GOT3 (cell line): Measurements from ENCODE around the gene FBXO44.

Experiments used
- DNase-seq: peaks from one replicate; lab custom pipeline; 2025; ENCODE audit warnings: mixed read lengths; lab: John Stamatoyannopoulos, UW

Gene FBXO44

GRCh38 chr1:11690397-11691301 is 36.0 kb downstream of the FBXO44 start:
- DNase-seq, result no peak

GRCh38 chr1:11691302-11691914 is 36.7 kb downstream of the FBXO44 start, which contains the start of gene DRAXIN:
Gene DRAXIN (plus strand): TSS chr1:11691710. CDS start chr1:11706259, 14,549 bp downstream.
- no peak for DNase-seq

DNA sequence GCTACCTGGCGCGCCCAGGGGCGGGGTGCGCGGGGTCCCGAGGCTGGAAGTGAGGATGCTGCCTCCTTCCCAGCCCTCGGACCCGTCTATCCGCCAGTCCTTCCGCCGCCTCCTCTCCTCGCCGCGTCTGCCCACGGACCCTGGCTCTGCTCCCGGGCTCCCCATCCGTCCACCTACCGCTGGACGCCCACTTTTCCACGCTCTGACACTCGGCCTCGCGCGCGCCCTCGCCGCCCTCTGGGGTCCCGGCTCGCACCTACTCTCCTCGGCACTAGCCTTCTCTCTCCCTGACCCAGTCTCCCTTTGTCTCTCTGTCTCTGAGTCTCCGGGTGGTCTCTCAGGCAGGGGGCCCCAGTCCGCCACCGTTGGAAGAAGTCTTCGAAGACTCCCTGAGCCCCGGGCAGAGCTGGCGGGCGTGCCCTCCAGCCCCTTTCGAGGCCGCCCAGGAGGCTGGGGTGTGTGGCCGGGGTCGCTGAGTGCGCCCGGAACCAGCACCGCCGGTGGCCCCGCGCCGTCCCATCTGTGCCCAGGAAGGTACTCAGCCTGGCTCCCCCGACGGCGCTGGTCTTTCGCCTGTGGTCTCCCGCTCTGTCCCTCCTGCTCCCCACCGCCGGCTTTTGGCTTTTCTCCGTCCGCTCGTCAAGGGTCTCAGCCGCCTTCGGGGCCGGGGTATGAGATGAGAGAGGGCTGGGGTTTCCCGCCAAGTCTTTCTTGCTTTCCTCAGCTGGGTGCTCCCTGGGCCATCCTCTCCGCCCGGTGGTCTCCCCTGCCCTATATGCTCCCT is 37.4 kb downstream of the FBXO44 start:
- DNase-seq, result no peak

GRCh38 chr1:11693024-11693590 is 38.4 kb downstream of the FBXO44 start:
- peak; percentile 29 for DNase-seq

DNA sequence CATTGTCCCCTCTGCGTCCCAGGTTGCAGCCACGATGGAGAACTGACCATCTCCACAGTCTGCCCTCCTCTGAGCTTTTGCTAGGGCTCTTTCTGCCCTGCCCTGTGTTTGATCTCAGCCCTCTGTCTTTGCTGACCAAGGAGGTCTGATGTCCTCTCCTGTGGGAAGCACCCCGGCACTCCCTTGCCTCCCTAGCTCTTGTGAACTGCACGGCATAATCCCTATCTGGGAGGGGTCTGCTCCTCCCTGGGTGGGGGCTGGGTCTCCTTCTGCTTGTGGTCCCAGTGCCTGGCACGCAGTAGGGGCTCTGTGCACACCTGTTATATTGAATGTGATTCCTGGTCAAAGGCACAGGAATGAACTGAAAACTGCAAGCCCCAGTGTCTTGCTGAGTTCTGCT is 39.2 kb downstream of the FBXO44 start:
- DNase-seq, result no peak

GRCh38 chr1:11695861-11696260 is 41.2 kb downstream of the FBXO44 start:
- no peak for DNase-seq

DNA sequence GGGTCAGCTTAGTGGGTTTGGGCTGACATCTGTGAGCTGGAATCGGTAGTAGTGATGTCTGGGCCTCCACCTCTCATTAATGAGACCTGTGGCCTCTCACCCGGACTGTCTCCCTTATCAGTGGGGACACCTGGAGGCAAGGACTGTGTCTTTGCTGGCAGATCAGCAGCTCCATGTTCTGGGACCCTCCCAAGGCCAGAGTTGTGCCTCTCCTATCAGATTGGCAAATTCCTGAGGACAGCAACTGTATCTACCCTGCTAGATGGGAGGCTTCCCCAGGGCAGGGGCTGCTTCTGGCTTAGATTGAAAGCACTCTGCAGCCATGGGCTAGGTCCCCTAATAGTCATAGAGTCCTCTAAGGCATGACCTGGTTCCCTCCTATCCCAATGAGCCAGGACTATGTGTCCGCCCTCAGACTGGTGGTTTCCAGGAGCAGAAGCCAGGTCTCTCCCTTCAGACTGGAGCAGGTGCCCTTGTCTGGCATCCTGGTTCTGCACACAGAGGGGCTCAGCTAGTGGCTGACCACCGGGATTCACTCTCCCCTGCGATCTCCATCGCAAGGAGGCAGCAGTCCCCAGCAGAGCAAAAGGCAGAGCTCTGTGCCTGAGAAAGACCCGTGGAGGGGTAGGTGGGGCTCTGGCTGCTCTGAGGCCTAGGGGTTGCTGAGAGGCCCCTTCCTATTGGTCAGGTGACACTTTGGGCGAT is 42.7 kb downstream of the FBXO44 start:
- no peak for DNase-seq

DNA sequence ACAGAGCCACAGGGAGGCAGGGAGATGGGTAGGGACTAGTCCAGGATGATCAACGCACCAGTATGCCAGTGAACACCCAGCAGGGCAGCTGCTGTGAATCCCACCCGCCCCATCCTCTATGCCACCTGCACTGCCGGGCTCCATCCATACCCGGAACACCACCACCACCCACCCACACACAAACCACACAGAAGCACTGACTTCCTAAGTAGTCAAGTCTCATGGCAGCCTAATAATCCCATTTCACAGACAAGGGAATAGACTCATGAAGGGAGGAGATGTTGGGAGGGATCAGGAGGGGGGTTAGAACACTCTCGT is 43.2 kb downstream of the FBXO44 start:
- DNase-seq, result no peak

DNA sequence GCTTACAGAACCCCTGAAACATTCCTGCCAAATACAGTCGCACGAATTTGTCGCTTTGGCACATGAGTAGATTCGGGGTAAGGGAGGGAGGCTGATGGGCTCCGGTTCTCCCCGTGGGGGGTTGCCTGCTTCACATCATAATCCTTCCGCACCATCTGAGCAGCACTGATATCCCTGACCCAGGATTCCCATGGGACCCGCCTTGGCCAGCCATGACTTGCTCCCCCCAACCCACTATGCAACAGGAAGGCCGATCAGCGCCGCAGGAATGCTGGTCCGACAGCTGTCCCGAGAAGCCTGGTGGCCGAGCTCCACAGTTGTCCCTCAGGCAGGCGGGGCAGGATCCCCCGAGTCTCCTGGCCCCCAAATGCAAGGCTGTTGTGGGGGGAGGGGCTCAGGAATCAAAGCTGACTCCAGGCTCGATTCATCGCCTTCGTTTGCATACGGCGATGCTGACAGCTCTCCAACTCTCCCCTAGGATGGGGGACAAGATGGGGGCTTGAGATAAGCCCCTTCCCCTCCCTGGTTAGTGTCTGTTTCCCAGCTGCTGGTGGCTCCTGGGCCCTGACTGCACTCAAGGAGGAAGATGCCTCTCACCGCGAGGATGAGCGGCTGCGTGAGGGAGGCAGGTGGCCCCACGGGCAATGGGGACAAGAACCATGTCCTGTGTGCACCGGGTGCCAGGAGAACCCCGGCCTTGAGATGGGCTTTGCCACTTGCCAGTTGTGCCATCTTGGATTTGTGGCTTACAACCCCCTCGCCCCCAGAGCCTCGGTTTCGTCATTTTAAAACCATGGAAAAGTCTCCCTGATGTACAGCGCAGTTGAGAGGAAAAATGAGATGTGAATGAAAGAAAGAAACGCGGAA is 46.2 kb downstream of the FBXO44 start:
- DNase-seq, result no peak

DNA sequence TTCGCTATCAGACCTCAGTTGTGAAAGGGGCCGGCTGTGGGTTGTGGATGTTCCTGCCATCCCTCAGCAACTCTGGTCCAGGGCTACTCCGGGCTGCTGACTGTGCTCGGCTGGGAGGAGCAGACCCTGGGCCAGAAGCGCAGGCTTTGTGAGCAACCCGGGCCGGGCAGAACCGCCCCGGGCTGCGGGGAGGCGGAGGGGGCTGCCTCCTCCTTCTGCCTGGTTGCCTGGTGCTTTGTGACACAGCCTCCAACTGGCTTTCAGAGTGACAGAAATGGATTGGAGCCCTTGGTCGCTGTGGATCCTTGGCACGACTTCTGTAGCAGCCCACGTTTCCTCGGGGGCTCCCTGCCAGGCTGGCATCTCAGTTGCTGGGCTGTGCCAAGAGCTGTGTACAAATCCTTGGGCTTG is 46.9 kb downstream of the FBXO44 start:
- no peak for DNase-seq

- DNase-seq, result no peak
Observed at GRCh38 chr1:11701981-11702803, 47.5 kb downstream of the FBXO44 start.

DNA sequence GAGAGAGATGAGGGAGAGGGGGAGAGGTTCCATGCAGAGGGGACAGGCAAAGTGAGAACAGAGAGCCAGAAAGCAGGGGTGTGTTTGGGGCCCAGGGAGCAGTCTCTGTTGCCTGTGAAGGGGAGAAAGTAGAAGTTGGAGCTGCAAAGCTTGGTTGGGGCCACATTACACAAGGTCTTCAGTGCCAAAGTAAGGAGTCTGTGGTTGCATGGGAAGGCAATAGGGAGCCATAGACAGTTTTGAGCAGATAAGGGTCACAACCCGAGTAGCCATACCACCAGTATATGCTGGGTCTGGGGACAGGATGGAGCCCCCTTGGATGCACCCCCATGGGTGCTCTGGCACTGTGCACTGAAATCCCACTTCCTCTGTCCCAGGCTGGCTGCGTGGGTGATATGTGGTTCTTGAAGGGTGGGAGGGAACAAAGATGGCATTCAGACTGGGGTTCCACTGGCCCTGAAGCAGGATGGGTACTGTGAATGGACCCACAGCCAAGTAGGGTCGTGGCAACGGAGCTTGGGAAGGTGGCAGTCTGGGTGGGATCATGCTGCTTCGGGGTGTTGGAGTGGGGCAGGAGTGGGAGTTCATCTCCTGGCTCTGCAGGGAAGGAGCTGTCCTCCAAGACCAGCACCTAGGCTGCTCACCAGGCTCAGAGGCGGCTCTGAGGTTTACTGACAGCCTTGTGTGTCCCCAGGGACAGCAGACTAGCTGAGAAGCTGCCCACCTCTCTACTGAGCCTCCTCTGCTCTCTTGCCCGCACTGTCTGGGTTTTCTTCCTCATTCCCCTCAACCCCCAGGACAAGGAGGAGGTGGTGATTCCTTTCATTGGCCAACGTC is 48.9 kb downstream of the FBXO44 start:
- no peak for DNase-seq

DNA sequence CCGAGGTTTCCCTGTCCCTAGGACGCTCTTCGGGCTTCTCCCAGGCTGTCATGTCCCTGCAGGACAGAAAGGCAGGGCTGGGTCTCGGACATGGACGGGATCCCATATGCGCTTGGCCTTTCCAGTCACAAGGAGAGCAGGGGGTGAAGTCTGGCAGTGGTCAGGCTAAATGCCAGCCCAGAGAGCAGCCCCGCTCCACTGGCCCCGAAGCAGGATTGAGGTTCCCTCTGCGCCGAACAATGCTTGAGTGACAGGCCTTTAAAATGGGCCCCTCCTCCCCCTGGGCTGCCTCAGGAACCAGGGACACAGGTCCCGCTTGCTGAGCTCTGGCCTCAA is 49.5 kb downstream of the FBXO44 start:
- DNase-seq, result no peak

- DNase-seq, result no peak
Observed at GRCh38 chr1:11704691-11705475, 50.2 kb downstream of the FBXO44 start.

DNA sequence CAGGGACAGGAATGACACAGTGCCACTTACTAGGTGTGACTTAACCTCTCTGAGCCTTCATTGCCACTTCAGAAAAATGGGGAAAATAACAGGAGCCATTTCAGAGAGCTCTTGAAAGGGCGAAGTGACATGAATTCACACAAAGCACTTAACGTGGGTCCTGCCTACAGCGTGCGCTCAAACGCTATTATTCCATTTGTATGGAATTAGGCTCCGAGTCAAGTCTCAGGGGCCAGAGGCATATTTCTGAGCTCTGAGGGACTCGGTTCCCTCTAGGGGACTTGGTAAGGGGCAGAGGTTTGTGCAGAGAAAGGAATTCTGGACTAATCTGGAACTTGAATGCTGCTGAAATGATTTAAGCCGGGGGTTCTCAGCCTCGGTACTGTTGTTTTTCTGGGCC is 50.9 kb downstream of the FBXO44 start:
- DNase-seq, result no peak

DNA sequence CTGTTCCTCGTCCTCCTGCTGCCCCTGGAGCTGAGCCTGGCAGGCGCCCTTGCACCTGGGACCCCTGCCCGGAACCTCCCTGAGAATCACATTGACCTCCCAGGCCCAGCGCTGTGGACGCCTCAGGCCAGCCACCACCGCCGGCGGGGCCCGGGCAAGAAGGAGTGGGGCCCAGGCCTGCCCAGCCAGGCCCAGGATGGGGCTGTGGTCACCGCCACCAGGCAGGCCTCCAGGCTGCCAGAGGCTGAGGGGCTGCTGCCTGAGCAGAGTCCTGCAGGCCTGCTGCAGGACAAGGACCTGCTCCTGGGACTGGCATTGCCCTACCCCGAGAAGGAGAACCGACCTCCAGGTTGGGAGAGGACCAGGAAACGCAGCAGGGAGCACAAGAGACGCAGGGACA is 51.6 kb downstream of the FBXO44 start:
- DNase-seq, result no peak

DNA sequence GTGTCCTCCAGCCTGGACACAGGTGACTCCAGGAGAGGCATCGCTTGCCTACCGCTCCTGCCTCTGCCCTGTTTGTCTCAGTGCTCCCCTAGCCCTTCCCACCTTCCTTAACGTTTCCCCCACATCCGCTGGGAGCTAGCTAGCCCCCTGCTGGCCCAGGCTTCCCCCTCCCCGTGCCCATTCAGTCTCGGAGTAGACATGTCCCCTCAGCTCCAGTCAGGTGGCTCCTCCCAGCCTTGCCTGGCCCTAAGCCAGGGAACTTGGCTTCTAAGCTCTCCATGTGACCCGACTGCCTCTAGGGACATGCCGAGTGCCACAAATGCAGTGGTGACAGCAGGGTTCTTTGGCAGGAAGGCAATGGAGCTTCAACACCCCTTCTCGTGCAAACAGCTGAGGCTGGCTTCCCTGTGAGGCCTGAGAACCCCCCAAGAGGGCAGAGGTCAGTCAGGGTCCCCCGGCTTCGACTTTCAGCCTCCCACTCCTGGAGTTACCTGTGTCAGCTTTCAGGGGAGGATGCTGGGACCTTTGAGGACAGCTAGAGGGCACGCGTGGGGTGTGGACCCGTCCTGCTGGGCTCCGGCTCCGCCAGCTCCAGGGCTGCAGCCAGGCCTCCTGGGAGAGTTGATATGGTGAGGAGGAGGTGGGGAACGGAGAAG is 53.1 kb downstream of the FBXO44 start:
- DNase-seq, result no peak
